K562 (cell line): ENCODE data around the gene COL4A6. TPM values are rescaled to one million over a fixed set of nuclear protein-coding genes. Genes with fewer than 3 reads are reported as not detected.

Experiments
- CTCF ChIP-seq, 3 experiments: IDR thresholded peaks in 2 of 3; conservative IDR thresholded peaks in 1 of 3; 2 replicates each; pipeline ENCODE4 v1.5.1; 2011 to 2012; ENCODE audit warnings: low read length in 3 of 3, mild to moderate bottlenecking in 3 of 3, control low read depth in 2 of 3, improper control_type of control experiment in 1 of 3, inconsistent platforms in 1 of 3, low read depth in 1 of 3, mixed read lengths in 1 of 3, moderate library complexity in 1 of 3; ENCODE audit not compliant: insufficient read depth in 2 of 3
- ELK1 ChIP-seq: sonication (generic); formaldehyde crosslinking; IDR thresholded peaks from 2 replicates; pipeline ENCODE4 v1.8.1; 2022; ENCODE audit warnings: missing genetic modification reagents
- HDAC6 ChIP-seq: IDR thresholded peaks from 2 replicates; pipeline ENCODE4 v1.6.1; 2012; ENCODE audit warnings: low read depth, mild to moderate bottlenecking, control low read depth, inconsistent platforms, low read length, moderate library complexity
- HOMEZ ChIP-seq: fragments of 250-450 bp; sonication (Bioruptor Pico); IDR thresholded peaks from 2 replicates; pipeline ENCODE4 v1.4.0; 2020; ENCODE audit warnings: mild to moderate bottlenecking, moderate library complexity
- IRF1 ChIP-seq: sonication (generic); formaldehyde crosslinking; IDR thresholded peaks from 2 replicates; pipeline ENCODE4 v1.8.0; 2022; ENCODE audit warnings: missing genetic modification reagents, mild to moderate bottlenecking, borderline replicate concordance
- MIER1 ChIP-seq: fragments of 450-650 bp; IDR thresholded peaks from 2 replicates; pipeline ENCODE4 v1.6.1; 2016; ENCODE audit warnings: antibody characterized with exemption, mild to moderate bottlenecking, low read depth
- NFIC ChIP-seq: fragments of 450-650 bp; IDR thresholded peaks from 2 replicates; pipeline ENCODE4 v1.6.1; 2017; ENCODE audit warnings: mild to moderate bottlenecking, inconsistent platforms
- NR2C2 ChIP-seq, 2 experiments: fragments of 200-800 bp in 1 of 2; sonication (Bioruptor generic) in 1 of 2; sonication (generic) in 1 of 2; formaldehyde crosslinking in 1 of 2; IDR thresholded peaks; 2 replicates each; pipeline versions ENCODE4 v1.6.1 to v1.8.0; 2016 to 2022; ENCODE audit warnings: mild to moderate bottlenecking in 1 of 2, missing compliant biosample characterization in 1 of 2, missing genetic modification characterization in 1 of 2, missing genetic modification reagents in 1 of 2
- TFAM ChIP-seq: fragments of 250-450 bp; sonication (Bioruptor Pico); conservative IDR thresholded peaks from 2 replicates; pipeline ENCODE4 v1.5.0; 2021; ENCODE audit warnings: mild to moderate bottlenecking, moderate library complexity
- TFE3 ChIP-seq: fragments of 450-650 bp; formaldehyde crosslinking; IDR thresholded peaks from 2 replicates; pipeline ENCODE4 v1.4.0; 2020; ENCODE audit warnings: mild to moderate bottlenecking, mixed read lengths
- ZBTB33 ChIP-seq: sonication (generic); formaldehyde crosslinking; IDR thresholded peaks from 2 replicates; pipeline ENCODE4 v1.8.1; 2023; ENCODE audit warnings: mild to moderate bottlenecking, missing genetic modification reagents
- ZNF436 ChIP-seq: fragments of 250-450, 450-650 bp; sonication (Bioruptor Pico); formaldehyde crosslinking; IDR thresholded peaks from 2 replicates; pipeline ENCODE4 v1.7.0; 2020; ENCODE audit warnings: mild to moderate bottlenecking
- polyA plus RNA-seq, 8 experiments: library from polyadenylated mRNA; depleted of rRNA in 4 of 8; stranded (reverse) in 5 of 8; unstranded in 3 of 8; fragments of >200 nt; fragmentation: Nextera tagmentation in 2 of 8; fragmentation: Illumina TruSeq in 1 of 8; extraction: Ambion mirVana in 2 of 8; extraction: Trizol in 1 of 8; gene quantifications; 2 replicates each; pipeline versions ENCODE4 v1.2.1 to v1.2.3, GENCODE V29; 2011 to 2014; ENCODE audit warnings: inconsistent platforms in 1 of 8, missing spikeins in 1 of 8
- total RNA-seq, 7 experiments: library from RNA; depleted of rRNA in 6 of 7; stranded (reverse); fragments of >200 nt in 6 of 7; fragmentation: Illumina TruSeq in 2 of 7; extraction: Trizol in 2 of 7; gene quantifications; 2 replicates each; pipeline versions ENCODE4 v1.2.1 to v1.2.3, GENCODE V29; 2011 to 2021; ENCODE audit warnings: low replicate concordance in 1 of 7

COL4A6 gene
- total and polyA plus RNA-seq, 9 of the 15 experiments (the other 6 are each of a cell fraction or from before 2014, with no cell fraction given), result 0.02 to 0.05 TPM; not detected in 7

- TF ChIP-seq MIER1, result no peak
- peak; percentile 96 for TF ChIP-seq NFIC
- TF ChIP-seq IRF1 (CRISPR knock-in tag), result no peak
- no peak for TF ChIP-seq HDAC6
- TF ChIP-seq ELK1 (CRISPR knock-in tag), result no peak
- no peak for TF ChIP-seq TFAM (CRISPR knock-in tag)
- TF ChIP-seq ZNF436 (CRISPR knock-in tag), result no peak
- TF ChIP-seq NR2C2 (CRISPR knock-in tag; IDR thresholded peaks at IDR 0.05), result no peak
- no peak for TF ChIP-seq NR2C2 (tag; IDR thresholded peaks at IDR 0.05)
- no peak for TF ChIP-seq ZBTB33 (CRISPR knock-in tag)
- no peak for TF ChIP-seq HOMEZ (CRISPR knock-in tag)
- peak; percentile 51 to 71 (median 61) for TF ChIP-seq CTCF (IDR thresholded peaks at IDR 0.05 in 2 of 3, conservative IDR thresholded peaks at IDR 0.05 in 1 of 3; ENCODE audit: insufficient read depth in 2 of 3, low read depth in 1 of 3, low read length in 3 of 3)
- no peak for TF ChIP-seq TFE3 (CRISPR knock-in tag)
Observed at GRCh38 chrX:108199691-108200090, 238.5 kb downstream of the COL4A6 start (continued).
